Loucy (cell line): Measurements from ENCODE around the gene MFAP2.

Experiments used
- H2AFZ ChIP-seq: fragments of 200-600 bp; sonication (generic); 2 replicates; pipeline ENCODE4 v1.6.0; 2016; ENCODE audit warnings: antibody characterized with exemption, mild to moderate bottlenecking, low read length, moderate library complexity
- H3F3A ChIP-seq: fragments of 200-600 bp; 2 replicates; pipeline ENCODE4 v1.6.0; 2016; ENCODE audit warnings: antibody characterized with exemption, low read depth, mild to moderate bottlenecking
- H3K27me3 ChIP-seq: fragments of 200-600 bp; sonication (generic); 2 replicates; pipeline ENCODE4 v1.6.1; 2014; ENCODE audit warnings: low read length, mild to moderate bottlenecking; ENCODE audit not compliant: insufficient read depth, poor library complexity, severe bottlenecking
- H3K36me3 ChIP-seq: fragments of 200-600 bp; sonication (generic); 2 replicates; pipeline ENCODE4 v1.6.1; 2016; ENCODE audit warnings: low read length; ENCODE audit not compliant: insufficient read depth
- H3K4me1 ChIP-seq: fragments of 200-600 bp; sonication (generic); 2 replicates; pipeline ENCODE4 v1.5.1; 2014; ENCODE audit warnings: low read length, mild to moderate bottlenecking; ENCODE audit not compliant: insufficient read depth, poor library complexity, severe bottlenecking
- H3K4me2 ChIP-seq: fragments of 200-600 bp; sonication (generic); 2 replicates; pipeline ENCODE4 v1.6.0; 2014; ENCODE audit warnings: antibody characterized with exemption, low read length, low read depth, mild to moderate bottlenecking; ENCODE audit not compliant: poor library complexity, severe bottlenecking
- H3K4me3 ChIP-seq: fragments of 200-600 bp; sonication (generic); 2 replicates; pipeline ENCODE4 v1.5.1; 2014; ENCODE audit warnings: low read length, mild to moderate bottlenecking, mixed read lengths; ENCODE audit not compliant: poor library complexity, severe bottlenecking
- H3K79me2 ChIP-seq: fragments of 200-600 bp; sonication (generic); 2 replicates; pipeline ENCODE4 v1.6.1; 2014; ENCODE audit warnings: low read length; ENCODE audit not compliant: insufficient read depth
- H3K9ac ChIP-seq: fragments of 200-600 bp; sonication (generic); 2 replicates; pipeline ENCODE4 v1.6.0; 2014; ENCODE audit warnings: mild to moderate bottlenecking, low read depth, low read length, moderate library complexity; ENCODE audit not compliant: poor library complexity, severe bottlenecking
- H3K9me2 ChIP-seq: fragments of 200-600 bp; sonication (generic); replicated peaks from 2 replicates; pipeline ENCODE4 v1.6.1; 2016; ENCODE audit warnings: low read depth, low read length, mixed read lengths
- H3K9me3 ChIP-seq: fragments of 200-600 bp; sonication (generic); 2 replicates; pipeline ENCODE4 v1.6.1; 2014; ENCODE audit warnings: mild to moderate bottlenecking, antibody characterized with exemption, low read length, low read depth; ENCODE audit not compliant: insufficient read depth
- H4K20me1 ChIP-seq: fragments of 200-600 bp; sonication (generic); 2 replicates; pipeline ENCODE4 v1.6.0; 2014; ENCODE audit warnings: antibody characterized with exemption, low read length, mild to moderate bottlenecking; ENCODE audit not compliant: insufficient read depth, poor library complexity, severe bottlenecking
- CTCF ChIP-seq: fragments of 200-600 bp; sonication (generic); conservative IDR thresholded peaks from 2 replicates; pipeline ENCODE4 v1.5.1; 2014; ENCODE audit warnings: mild to moderate bottlenecking, antibody characterized with exemption, low read length
- EZH2phosphoT487 ChIP-seq: fragments of 200-600 bp; IDR thresholded peaks from 2 replicates; pipeline ENCODE4 v1.6.1; 2018; ENCODE audit warnings: antibody characterized with exemption, mild to moderate bottlenecking, moderate library complexity, borderline replicate concordance

MFAP2 gene

GRCh38 chr1:16968372-16968771, 12.0 kb downstream of the MFAP2 start:
- Histone ChIP-seq H3K9me3 (no peaks in the 10 kb centered on the region), H3K4me2 (no peak overlapping the region), H3K79me2 (no peaks in the 10 kb centered on the region), H3K4me3 (no peak overlapping the region), H3K4me1 (no peaks in the 10 kb centered on the region), H2AFZ (no peak overlapping the region), H3K36me3 (no peaks in the 10 kb centered on the region), H3F3A (no peaks in the 10 kb centered on the region), H3K27me3 (no peaks in the 10 kb centered on the region), H3K9ac (no peak overlapping the region), H3K9me2 (no peaks in the 10 kb centered on the region), H4K20me1 (no peaks in the 10 kb centered on the region)
- no peak for TF ChIP-seq EZH2phosphoT487

- H3K27me3 ChIP-seq: no peaks in the 10 kb centered on the region
- no peak overlapping the region for H2AFZ ChIP-seq
- H3K4me1 ChIP-seq: no peaks in the 10 kb centered on the region
- H3K4me2 ChIP-seq: no peak overlapping the region
- H3K79me2 ChIP-seq: no peaks in the 10 kb centered on the region
- TF ChIP-seq CTCF (no peak), EZH2phosphoT487 (no peak)
- H3K9me3 ChIP-seq: no peaks in the 10 kb centered on the region
- H3K4me3 ChIP-seq: no peak overlapping the region
- no peak overlapping the region for H3K9ac ChIP-seq
- no peaks in the 10 kb centered on the region for H3K9me2 ChIP-seq
- H3K36me3 ChIP-seq: no peaks in the 10 kb centered on the region
- no peaks in the 10 kb centered on the region for H4K20me1 ChIP-seq
- H3F3A ChIP-seq: no peaks in the 10 kb centered on the region
These were observed 12.5 kb downstream of the MFAP2 start for GRCh38 chr1:16967962-16968361.

- no peaks in the 10 kb centered on the region for H3K27me3 ChIP-seq
- no peaks in the 10 kb centered on the region for H3K9me3 ChIP-seq
- H3K9ac ChIP-seq: no peak overlapping the region
- no peaks in the 10 kb centered on the region for H3K36me3 ChIP-seq
- no peaks in the 10 kb centered on the region for H3K79me2 ChIP-seq
- H3K4me3 ChIP-seq: no peak overlapping the region
- no peaks in the 10 kb centered on the region for H3K9me2 ChIP-seq
- no peak overlapping the region for H3K4me2 ChIP-seq
- no peak overlapping the region for H2AFZ ChIP-seq
- H3F3A ChIP-seq: no peaks in the 10 kb centered on the region
- TF ChIP-seq EZH2phosphoT487 (no peak), CTCF (no peak)
- H3K4me1 ChIP-seq: no peaks in the 10 kb centered on the region
- H4K20me1 ChIP-seq: no peaks in the 10 kb centered on the region
These were observed 13.3 kb downstream of the MFAP2 start for GRCh38 chr1:16967095-16967575.

- Histone ChIP-seq H3K9ac (no peak overlapping the region), H3K9me2 (no peaks in the 10 kb centered on the region), H3K4me3 (no peak overlapping the region), H2AFZ (no peak overlapping the region), H3F3A (no peaks in the 10 kb centered on the region), H3K4me1 (no peaks in the 10 kb centered on the region), H4K20me1 (no peaks in the 10 kb centered on the region), H3K79me2 (no peaks in the 10 kb centered on the region), H3K9me3 (no peaks in the 10 kb centered on the region), H3K4me2 (no peak overlapping the region), H3K36me3 (no peaks in the 10 kb centered on the region), H3K27me3 (no peaks in the 10 kb centered on the region)
- TF ChIP-seq CTCF: no peak
- no peak for TF ChIP-seq EZH2phosphoT487
These were observed 14.1 kb downstream of the MFAP2 start for GRCh38 chr1:16966282-16966681.
